ENCODE measurements around the gene DTNBP1. TPM values are rescaled to one million over a fixed set of nuclear protein-coding genes. Genes with fewer than 3 reads are reported as not detected.

Gene DTNBP1
- total and polyA plus RNA-seq, 2 donors (not counting 3 experiments of a cell fraction or from before 2014, with no cell fraction given) = 24.3 to 28.9 TPM

- H3K4me1 ChIP-seq (ENCODE audit: control insufficient read depth, extremely low read depth, insufficient read depth, low read length) = peaks cover 6% of the 10 kb centered on the region
- H3K9ac ChIP-seq (replicated peaks; ENCODE audit: extremely low read depth, insufficient read depth, low read length) = no peak overlapping the region
- dilution Hi-C loops (cut with MboI; ENCODE audit: extremely low pct_ligation_motif_present, low sequenced_read_pairs) (no loop called here), intact Hi-C loops (cut with micrococcal nuclease) (no loop called here)
- CTCF ChIA-PET = no interaction called here
- H3K9me3 ChIP-seq (replicated peaks; ENCODE audit: control insufficient read depth, insufficient read depth, low read length) = no peaks in the 10 kb centered on the region
- H3K27ac ChIP-seq (ENCODE audit: insufficient read depth, low read depth, low read length) = no peak overlapping the region
- peaks cover 2% of the 10 kb centered on the region for H3K79me2 ChIP-seq (ENCODE audit: control insufficient read depth, insufficient read depth, low read length)
- no peaks in the 10 kb centered on the region for H3K9me1 ChIP-seq (replicated peaks; ENCODE audit: control insufficient read depth, extremely low read depth, insufficient read depth, low read length)
- no peak overlapping the region for H3K4me2 ChIP-seq (ENCODE audit: insufficient read depth, low read length)
- H3K36me3 ChIP-seq (ENCODE audit: control insufficient read depth in 2 of 2, extremely low read depth in 1 of 2, insufficient read depth in 2 of 2, low read length in 2 of 2) = no peaks in the 10 kb centered on the region
- no peaks in the 10 kb centered on the region for H4K20me1 ChIP-seq (replicated peaks; ENCODE audit: control insufficient read depth, extremely low read depth, insufficient read depth, low read length)
- no peak overlapping the region for H3K4me3 ChIP-seq (replicated peaks in 1 of 3; ENCODE audit: insufficient read depth in 1 of 3, low read depth in 1 of 3, low read length in 3 of 3)
- BruUV-seq (replicated peaks) = no TSS peak
- no peak for FAIRE-seq
- no peak overlapping the region for H2AFZ ChIP-seq (ENCODE audit: low read depth, low read length)
- no peak for DNase-seq (ENCODE audit: low read depth, low spot score)
- no peaks in the 10 kb centered on the region for H3K27me3 ChIP-seq (ENCODE audit: control insufficient read depth in 2 of 2, insufficient read depth in 2 of 2, low read length in 2 of 2)
- POLR2A ChIA-PET = no interaction called here
- TF ChIP-seq EZH2 (IDR thresholded peaks at IDR 0.05; ENCODE audit: borderline replicate concordance, low read depth, low read length, severe bottlenecking) (no peak), JUN (IDR thresholded peaks at IDR 0.05; ENCODE audit: borderline replicate concordance, insufficient read depth, insufficient read length, low read depth) (no peak), GATA2 (IDR thresholded peaks at IDR 0.05; ENCODE audit: insufficient read depth, insufficient read length, low read depth, low read length) (no peak), POLR2AphosphoS5 (IDR thresholded peaks at IDR 0.05; ENCODE audit: insufficient read depth, low read depth, low read length) (no peak)
These were observed 4.6 kb downstream of the DTNBP1 start for GRCh38 chr6:15658181-15658744.

GRCh38 chr6:15657290-15657689 lies 5.5 kb downstream of the DTNBP1 start:
- H3K36me3 ChIP-seq (ENCODE audit: control insufficient read depth in 2 of 2, extremely low read depth in 1 of 2, insufficient read depth in 2 of 2, low read length in 2 of 2) = no peaks in the 10 kb centered on the region
- H3K9me3 ChIP-seq (replicated peaks; ENCODE audit: control insufficient read depth, insufficient read depth, low read length) = no peaks in the 10 kb centered on the region
- dilution Hi-C loops (cut with MboI; ENCODE audit: extremely low pct_ligation_motif_present, low sequenced_read_pairs) (no loop called here), intact Hi-C loops (cut with micrococcal nuclease) (no loop called here)
- H3K4me2 ChIP-seq (ENCODE audit: insufficient read depth, low read length) = no peak overlapping the region
- no peaks in the 10 kb centered on the region for H3K27me3 ChIP-seq (ENCODE audit: control insufficient read depth in 2 of 2, insufficient read depth in 2 of 2, low read length in 2 of 2)
- no peak overlapping the region for H3K4me3 ChIP-seq (replicated peaks in 1 of 3; ENCODE audit: insufficient read depth in 1 of 3, low read depth in 1 of 3, low read length in 3 of 3)
- POLR2A ChIA-PET = no interaction called here
- H2AFZ ChIP-seq (ENCODE audit: low read depth, low read length) = no peak overlapping the region
- no peaks in the 10 kb centered on the region for H3K9me1 ChIP-seq (replicated peaks; ENCODE audit: control insufficient read depth, extremely low read depth, insufficient read depth, low read length)
- peaks cover 6% of the 10 kb centered on the region for H3K4me1 ChIP-seq (ENCODE audit: control insufficient read depth, extremely low read depth, insufficient read depth, low read length)
- no peak overlapping the region for H3K27ac ChIP-seq (ENCODE audit: insufficient read depth, low read depth, low read length)
- H3K79me2 ChIP-seq (ENCODE audit: control insufficient read depth, insufficient read depth, low read length) = peaks cover 2% of the 10 kb centered on the region
- H3K9ac ChIP-seq (replicated peaks; ENCODE audit: extremely low read depth, insufficient read depth, low read length) = no peak overlapping the region
- H4K20me1 ChIP-seq (replicated peaks; ENCODE audit: control insufficient read depth, extremely low read depth, insufficient read depth, low read length) = no peaks in the 10 kb centered on the region
- CTCF ChIA-PET = no interaction called here
- BruUV-seq (replicated peaks) = no TSS peak
- FAIRE-seq (no peak), DNase-seq (ENCODE audit: low read depth, low spot score) (no peak)
- TF ChIP-seq POLR2A (IDR thresholded peaks at IDR 0.05; ENCODE audit: low read depth, low read length) (no peak), JUN (IDR thresholded peaks at IDR 0.05; ENCODE audit: borderline replicate concordance, insufficient read depth, insufficient read length, low read depth) (no peak), MYC (IDR thresholded peaks at IDR 0.05; ENCODE audit: low read depth, low read length) (no peak), GATA2 (IDR thresholded peaks at IDR 0.05; ENCODE audit: insufficient read depth, insufficient read length, low read depth, low read length) (no peak), POLR2AphosphoS5 (IDR thresholded peaks at IDR 0.05; ENCODE audit: insufficient read depth, low read depth, low read length) (no peak), FOS (IDR thresholded peaks at IDR 0.05; ENCODE audit: borderline replicate concordance, insufficient read depth, low read length) (no peak)
- TF ChIP-seq, protein P1, sequence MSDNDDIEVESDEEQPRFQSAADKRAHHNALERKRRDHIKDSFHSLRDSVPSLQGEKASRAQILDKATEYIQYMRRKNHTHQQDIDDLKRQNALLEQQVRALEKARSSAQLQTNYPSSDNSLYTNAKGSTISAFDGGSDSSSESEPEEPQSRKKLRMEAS (IDR thresholded peaks at IDR 0.05; ENCODE audit: insufficient read depth, insufficient read length) = no peak
- TF ChIP-seq, protein P2, sequence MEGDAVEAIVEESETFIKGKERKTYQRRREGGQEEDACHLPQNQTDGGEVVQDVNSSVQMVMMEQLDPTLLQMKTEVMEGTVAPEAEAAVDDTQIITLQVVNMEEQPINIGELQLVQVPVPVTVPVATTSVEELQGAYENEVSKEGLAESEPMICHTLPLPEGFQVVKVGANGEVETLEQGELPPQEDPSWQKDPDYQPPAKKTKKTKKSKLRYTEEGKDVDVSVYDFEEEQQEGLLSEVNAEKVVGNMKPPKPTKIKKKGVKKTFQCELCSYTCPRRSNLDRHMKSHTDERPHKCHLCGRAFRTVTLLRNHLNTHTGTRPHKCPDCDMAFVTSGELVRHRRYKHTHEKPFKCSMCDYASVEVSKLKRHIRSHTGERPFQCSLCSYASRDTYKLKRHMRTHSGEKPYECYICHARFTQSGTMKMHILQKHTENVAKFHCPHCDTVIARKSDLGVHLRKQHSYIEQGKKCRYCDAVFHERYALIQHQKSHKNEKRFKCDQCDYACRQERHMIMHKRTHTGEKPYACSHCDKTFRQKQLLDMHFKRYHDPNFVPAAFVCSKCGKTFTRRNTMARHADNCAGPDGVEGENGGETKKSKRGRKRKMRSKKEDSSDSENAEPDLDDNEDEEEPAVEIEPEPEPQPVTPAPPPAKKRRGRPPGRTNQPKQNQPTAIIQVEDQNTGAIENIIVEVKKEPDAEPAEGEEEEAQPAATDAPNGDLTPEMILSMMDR (IDR thresholded peaks at IDR 0.05; ENCODE audit: extremely low read depth in 1 of 2, insufficient read depth in 1 of 2, low read depth in 1 of 2, low read length in 2 of 2) = no peak
